CD4-positive, alpha-beta T cell treated with Interleukin-1 beta for 1 hour (primary cell): ENCODE data around the gene EHBP1.
A peak's percentile ranks its signal among the peaks of the same experiment; 100 is the strongest.

Experiments
- DNase-seq, 2 donors: peaks; one replicate each; pipeline ENCODE4 v3.0.0-alpha.2; 2020 to 2022

The EHBP1 gene

GRCh38 chr2:62785216-62785615, 79.7 kb downstream of the EHBP1 start:
- no peak for DNase-seq

GRCh38 chr2:62785810-62786597, 80.5 kb downstream of the EHBP1 start:
- DNase-seq = no peak

- DNase-seq = peak in 1 of 2 donors; percentile 13
These were observed 81.9 kb downstream of the EHBP1 start for GRCh38 chr2:62787386-62787785.

GRCh38 chr2:62789518-62789917, 84.0 kb downstream of the EHBP1 start:
- no peak for DNase-seq

GRCh38 chr2:62789918-62790317, 84.4 kb downstream of the EHBP1 start:
- no peak for DNase-seq

GRCh38 chr2:62792408-62792807, 86.9 kb downstream of the EHBP1 start:
- no peak for DNase-seq

GRCh38 chr2:62793213-62793612, 87.7 kb downstream of the EHBP1 start:
- DNase-seq = no peak

GRCh38 chr2:62794791-62795190, 89.3 kb downstream of the EHBP1 start:
- DNase-seq = no peak

- DNase-seq = no peak
These were observed 89.8 kb downstream of the EHBP1 start for GRCh38 chr2:62795341-62795740.

- no peak for DNase-seq
These were observed 91.6 kb downstream of the EHBP1 start for GRCh38 chr2:62797107-62797506.

- DNase-seq = no peak
These were observed 95.1 kb downstream of the EHBP1 start for GRCh38 chr2:62800618-62801017.

- no peak for DNase-seq
These were observed 95.6 kb downstream of the EHBP1 start for GRCh38 chr2:62801110-62801509.

GRCh38 chr2:62801814-62802523, 96.5 kb downstream of the EHBP1 start:
- DNase-seq = peak in 1 of 2 donors; percentile 6

GRCh38 chr2:62803961-62804360, 98.4 kb downstream of the EHBP1 start:
- no peak for DNase-seq

- DNase-seq = no peak
These were observed 100.7 kb downstream of the EHBP1 start for GRCh38 chr2:62806231-62806630.

- no peak for DNase-seq
These were observed 103.0 kb downstream of the EHBP1 start for GRCh38 chr2:62808554-62808953.

GRCh38 chr2:62811086-62811485, 105.6 kb downstream of the EHBP1 start:
- DNase-seq = no peak

GRCh38 chr2:62811972-62812371, 106.5 kb downstream of the EHBP1 start:
- DNase-seq = no peak

GRCh38 chr2:62812921-62813825, 107.7 kb downstream of the EHBP1 start:
- no peak for DNase-seq

GRCh38 chr2:62814123-62814522, 108.6 kb downstream of the EHBP1 start:
- no peak for DNase-seq

GRCh38 chr2:62817348-62817747, 111.8 kb downstream of the EHBP1 start:
- no peak for DNase-seq

GRCh38 chr2:62817995-62818713, 112.6 kb downstream of the EHBP1 start:
- no peak for DNase-seq

- no peak for DNase-seq
These were observed 117.0 kb downstream of the EHBP1 start for GRCh38 chr2:62822549-62822948.
